OCI-LY3 (cell line): ENCODE results near the gene RHOXF2.
"Not testable (repeated sequence)": the region's sequence is repeated elsewhere in the genome, so short reads cannot be mapped to it uniquely, and the experiment has no call there.

Experiments
- CTCF ChIP-seq: fragments of 200-600, 300-600 bp; sonication (generic); IDR thresholded peaks from 2 replicates; pipeline ENCODE4 v1.5.1; 2014; ENCODE audit warnings: antibody characterized with exemption, low read length, low read depth
- EZH2phosphoT487 ChIP-seq: fragments of 200-600 bp; shearing (Covaris generic); IDR thresholded peaks from 2 replicates; pipeline ENCODE4 v1.6.1; 2018; ENCODE audit warnings: antibody characterized with exemption, mixed run types, low read depth

GRCh38 chrX:120128306-120128846 lies 30.0 kb upstream of the RHOXF2 start:
- TF ChIP-seq CTCF, EZH2phosphoT487: not testable (repeated sequence)
